Central memory CD8-positive, alpha-beta T cell (primary cell): ENCODE measurements around the gene ZNF791.
"Not testable (repeated sequence)": the region's sequence is repeated elsewhere in the genome, so short reads cannot be mapped to it uniquely, and the experiment has no call there.

ENCODE experiments used
- ATAC-seq: fragments of 150-1000 bp; cut with Tn5 transposase; replicated peaks from 2 replicates; pipeline ENCODE4 v1.10.0; 2022; ENCODE audit warnings: mild to moderate bottlenecking, moderate FRiP score, moderate number of reproducible peaks; ENCODE audit not compliant: poor library complexity, severe bottlenecking; ENCODE audit errors: extremely low read depth
- DNase-seq, 2 donors: peaks; one replicate each; pipeline ENCODE4 v3.0.0; 2021; ENCODE audit warnings: low spot score in 2 of 2
- H3K27ac Mint-ChIP-seq: one replicate; pipeline ENCODE4 v1.8.0; 2022; ENCODE audit warnings: low read depth, mild to moderate bottlenecking, moderate library complexity, mixed read lengths
- H3K27me3 Mint-ChIP-seq: one replicate; pipeline ENCODE4 v1.8.0; 2022; ENCODE audit warnings: mixed read lengths
- H3K36me3 Mint-ChIP-seq: one replicate; pipeline ENCODE4 v1.8.0; 2022; ENCODE audit warnings: mild to moderate bottlenecking, moderate library complexity, mixed read lengths; ENCODE audit not compliant: insufficient read depth
- H3K4me1 Mint-ChIP-seq: one replicate; pipeline ENCODE4 v1.8.0; 2022; ENCODE audit warnings: mixed read lengths
- H3K4me3 Mint-ChIP-seq: one replicate; pipeline ENCODE4 v1.8.0; 2022; ENCODE audit warnings: mild to moderate bottlenecking, moderate library complexity, mixed read lengths
- H3K9me3 Mint-ChIP-seq: one replicate; pipeline ENCODE4 v1.8.0; 2022; ENCODE audit warnings: mixed read lengths

Gene ZNF791

GRCh38 chr19:12675940-12676339, 65.2 kb downstream of the ZNF791 start:
- Mint-ChIP-seq H3K27ac (peak overlapping the region; percentile 82), H3K4me3 (no peak overlapping the region), H3K4me1 (peaks cover 32% of the 10 kb centered on the region), H3K27me3 (no peaks in the 10 kb centered on the region), H3K36me3 (peaks cover 59% of the 10 kb centered on the region), H3K9me3 (no peaks in the 10 kb centered on the region)
- no peak for DNase-seq
- ATAC-seq = no peak

GRCh38 chr19:12676384-12676792, 65.7 kb downstream of the ZNF791 start:
- peak; percentile 31 for ATAC-seq
- Mint-ChIP-seq H3K4me3 (no peak overlapping the region), H3K27ac (peak overlapping the region; percentile 82), H3K27me3 (no peaks in the 10 kb centered on the region), H3K9me3 (no peaks in the 10 kb centered on the region), H3K36me3 (peaks cover 64% of the 10 kb centered on the region), H3K4me1 (peaks cover 37% of the 10 kb centered on the region)
- peak; percentile 69 to 79 for DNase-seq

DNA sequence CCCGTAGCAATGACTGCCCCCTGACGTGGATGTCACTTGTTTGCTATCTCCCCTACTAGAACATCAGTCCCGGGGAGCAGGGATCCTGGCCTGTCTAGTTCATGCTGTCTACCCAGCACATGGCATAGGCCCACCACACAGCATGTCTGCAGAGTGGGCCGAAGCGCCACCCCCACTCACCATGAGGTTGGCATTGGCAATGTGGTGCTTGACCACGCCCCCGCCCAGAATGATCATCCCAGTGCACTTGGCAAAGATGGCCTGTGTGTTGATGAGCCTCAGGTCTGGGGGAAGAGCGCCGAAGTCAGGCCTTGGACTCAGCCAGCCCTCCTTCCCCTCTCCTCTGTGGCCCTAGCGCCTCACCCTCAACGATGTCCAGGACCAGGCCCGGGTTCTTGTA, 66.2 kb downstream of the ZNF791 start:
- Mint-ChIP-seq H3K27me3 (no peaks in the 10 kb centered on the region), H3K4me1 (peaks cover 37% of the 10 kb centered on the region), H3K4me3 (no peak overlapping the region)

GRCh38 chr19:12678039-12678438, 67.3 kb downstream of the ZNF791 start:
- not testable (repeated sequence) for ATAC-seq, H3K9me3 Mint-ChIP-seq, DNase-seq, H3K4me3 Mint-ChIP-seq, H3K27me3 Mint-ChIP-seq
- H3K36me3 Mint-ChIP-seq = peaks cover 64% of the 10 kb centered on the region
- H3K4me1 Mint-ChIP-seq = peaks cover 33% of the 10 kb centered on the region
- H3K27ac Mint-ChIP-seq = peak overlapping the region; percentile 41

More for the DNA sequence above, 66.2 kb downstream of the ZNF791 start:
- DNase-seq (no peak), ATAC-seq (no peak)
- H3K36me3 Mint-ChIP-seq = peaks cover 66% of the 10 kb centered on the region
- no peaks in the 10 kb centered on the region for H3K9me3 Mint-ChIP-seq
- peak overlapping the region; percentile 82 for H3K27ac Mint-ChIP-seq

- Mint-ChIP-seq H3K4me1 (peaks cover 27% of the 10 kb centered on the region), H3K9me3 (no peaks in the 10 kb centered on the region), H3K27ac (no peak overlapping the region), H3K27me3 (no peaks in the 10 kb centered on the region), H3K36me3 (peaks cover 60% of the 10 kb centered on the region), H3K4me3 (peak overlapping the region; percentile 97)
- no peak for DNase-seq
- ATAC-seq = no peak
Measured at GRCh38 chr19:12680034-12680433, 69.3 kb downstream of the ZNF791 start.

- Mint-ChIP-seq H3K4me3 (peak within 1 kb of the TSS; percentile 97), H3K9me3 (no peaks in the 10 kb centered on the region), H3K4me1 (peaks cover 24% of the 10 kb centered on the region), H3K36me3 (peaks cover 52% of the 10 kb centered on the region), H3K27ac (peak within 1 kb of the TSS; percentile 94), H3K27me3 (no peaks in the 10 kb centered on the region)
- ATAC-seq = peak; percentile 87
- DNase-seq = peak; percentile 75 to 88
Measured at GRCh38 chr19:12681074-12681987, 70.6 kb downstream of the ZNF791 start, which contains the start of gene DHPS. Gene DHPS, minus strand, starts transcription at chr19:12681880. Its CDS starts 114 bp downstream, at chr19:12681766.
